Mesenchymal stem cell (in vitro differentiated cells and primary cell): ENCODE measurements around the gene COL25A1.

Experiments
- DNase-seq: peaks from one replicate; pipeline ENCODE4 v3.0.0-alpha.2; 2013
- H2AFZ ChIP-seq: one replicate; pipeline ENCODE4 v1.6.1; 2013; ENCODE audit warnings: low read depth, mild to moderate bottlenecking, control low read depth, inconsistent platforms, low read length, moderate library complexity
- H2AK5ac ChIP-seq: 2 replicates; pipeline ENCODE4 v1.6.1; 2013; ENCODE audit warnings: low read length, moderate library complexity, mild to moderate bottlenecking, inconsistent platforms; ENCODE audit not compliant: severe bottlenecking
- H2BK120ac ChIP-seq: one replicate; pipeline ENCODE4 v1.6.1; 2013; ENCODE audit warnings: low read depth, mild to moderate bottlenecking, inconsistent platforms, low read length, moderate library complexity
- H2BK12ac ChIP-seq, 2 experiments: one replicate each; pipeline ENCODE4 v1.6.1; 2013; ENCODE audit warnings: inconsistent platforms in 2 of 2, low read length in 2 of 2, mild to moderate bottlenecking in 2 of 2, moderate library complexity in 2 of 2, control low read depth in 1 of 2
- H2BK15ac ChIP-seq: one replicate; pipeline ENCODE4 v1.6.1; 2013; ENCODE audit warnings: mild to moderate bottlenecking, low read depth, inconsistent platforms; ENCODE audit not compliant: poor library complexity, severe bottlenecking
- H2BK5ac ChIP-seq: 2 replicates; pipeline ENCODE4 v1.6.1; 2013; ENCODE audit warnings: low read depth, mild to moderate bottlenecking, low read length, control low read depth, inconsistent platforms; ENCODE audit not compliant: poor library complexity, severe bottlenecking
- H3K14ac ChIP-seq, 2 experiments: one replicate each; pipeline ENCODE4 v1.6.1; 2013; ENCODE audit warnings: inconsistent platforms in 2 of 2, low read length in 2 of 2, control low read depth in 1 of 2, mild to moderate bottlenecking in 1 of 2, moderate library complexity in 1 of 2
- H3K18ac ChIP-seq, 2 experiments: one replicate each; pipeline ENCODE4 v1.6.1; 2013; ENCODE audit warnings: inconsistent platforms in 2 of 2, low read length in 2 of 2, control low read depth in 1 of 2, low read depth in 1 of 2, mild to moderate bottlenecking in 1 of 2
- H3K23ac ChIP-seq, 2 experiments: one replicate each; pipeline ENCODE4 v1.6.1; 2013; ENCODE audit warnings: inconsistent platforms in 2 of 2, low read length in 2 of 2, mild to moderate bottlenecking in 2 of 2, moderate library complexity in 2 of 2, control low read depth in 1 of 2
- H3K27ac ChIP-seq: 2 replicates; pipeline ENCODE4 v1.5.1; 2013; ENCODE audit warnings: mild to moderate bottlenecking, moderate library complexity, low read length, control low read depth, inconsistent platforms; ENCODE audit not compliant: poor library complexity, severe bottlenecking
- H3K27me3 ChIP-seq, 2 experiments: 2 replicates each; pipeline versions ENCODE4 v1.6.1 to v1.7.0; 2013; ENCODE audit warnings: low read length in 2 of 2, mild to moderate bottlenecking in 2 of 2, moderate library complexity in 2 of 2, control low read depth in 1 of 2, inconsistent platforms in 1 of 2; ENCODE audit not compliant: control insufficient read depth in 1 of 2, insufficient read depth in 1 of 2
- H3K36me3 ChIP-seq, 2 experiments: 2 replicates each; pipeline versions ENCODE4 v1.6.1 to v1.7.0; 2013; ENCODE audit warnings: low read length in 2 of 2, control low read depth in 1 of 2, inconsistent platforms in 1 of 2, low read depth in 1 of 2, mild to moderate bottlenecking in 1 of 2; ENCODE audit not compliant: insufficient read depth in 2 of 2, control insufficient read depth in 1 of 2
- H3K4ac ChIP-seq, 2 experiments: one replicate each; pipeline ENCODE4 v1.6.1; 2013; ENCODE audit warnings: inconsistent platforms in 2 of 2, low read length in 2 of 2, mild to moderate bottlenecking in 2 of 2, moderate library complexity in 2 of 2, control low read depth in 1 of 2, low read depth in 1 of 2
- H3K4me1 ChIP-seq: 2 replicates; pipeline ENCODE4 v1.6.1; 2013; ENCODE audit warnings: low read depth, low read length, control low read depth; ENCODE audit not compliant: control insufficient read depth, insufficient read depth
- H3K4me2 ChIP-seq: 2 replicates; pipeline ENCODE4 v1.6.1; 2013; ENCODE audit warnings: low read length, mild to moderate bottlenecking, inconsistent platforms; ENCODE audit not compliant: poor library complexity, severe bottlenecking
- H3K4me3 ChIP-seq, 2 experiments: 2 replicates each; pipeline versions ENCODE4 v1.5.1 to v1.7.0; 2013; ENCODE audit warnings: low read length in 2 of 2, mild to moderate bottlenecking in 2 of 2, control low read depth in 1 of 2, low read depth in 1 of 2; ENCODE audit not compliant: insufficient read depth in 1 of 2
- H3K79me1 ChIP-seq: replicated peaks from 2 replicates; pipeline ENCODE4 v1.6.1; 2013; ENCODE audit warnings: mild to moderate bottlenecking, control low read depth, low read length, inconsistent platforms; ENCODE audit not compliant: poor library complexity, severe bottlenecking
- H3K9ac ChIP-seq: 2 replicates; pipeline ENCODE4 v1.7.0; 2013; ENCODE audit warnings: mild to moderate bottlenecking, low read length, moderate library complexity
- H3K9me3 ChIP-seq: 2 replicates; pipeline ENCODE4 v1.7.0; 2013; ENCODE audit warnings: mild to moderate bottlenecking, low read length; ENCODE audit not compliant: control insufficient read depth
- H4K8ac ChIP-seq: one replicate; pipeline ENCODE4 v1.6.1; 2013; ENCODE audit warnings: inconsistent platforms, mild to moderate bottlenecking, low read length, moderate library complexity
- H4K91ac ChIP-seq: one replicate; pipeline ENCODE4 v1.6.1; 2013; ENCODE audit warnings: mild to moderate bottlenecking, low read length, inconsistent platforms
- WGBS: methylation state at CpG from one replicate; pipeline ENCODE4 v1.1.7; 2013; ENCODE audit warnings: mixed read lengths; 5-methylcytosine and 5-hydroxymethylcytosine counted together

COL25A1 gene

GRCh38 chr4:108916638-108917037 is 385.8 kb downstream of the COL25A1 start:
- Histone ChIP-seq H3K18ac (no peak overlapping the region), H3K4me2 (no peak overlapping the region), H3K23ac (no peak overlapping the region), H3K4me3 (no peak overlapping the region), H3K27ac (no peak overlapping the region), H3K14ac (no peak overlapping the region), H3K9me3 (no peaks in the 10 kb centered on the region), H3K79me1 (no peaks in the 10 kb centered on the region), H3K4ac (no peak overlapping the region), H3K36me3 (no peaks in the 10 kb centered on the region), H2BK12ac (no peak overlapping the region), H3K27me3 (no peaks in the 10 kb centered on the region), H2BK5ac (no peak overlapping the region), H3K9ac (no peak overlapping the region), H4K8ac (no peak overlapping the region), H2AFZ (no peak overlapping the region), H3K4me1 (no peaks in the 10 kb centered on the region), H2AK5ac (no peak overlapping the region), H4K91ac (no peak overlapping the region), H2BK120ac (no peak overlapping the region), H2BK15ac (no peak overlapping the region)
- WGBS = 99% methylated on average over 4 of the region's 4 CpGs
- no peak for DNase-seq

- H3K4ac ChIP-seq = no peak overlapping the region
These were observed 395.5 kb downstream of the COL25A1 start for GRCh38 chr4:108906866-108907367.

GRCh38 chr4:108906006-108906405 is 396.5 kb downstream of the COL25A1 start:
- Histone ChIP-seq H3K4me2 (no peak overlapping the region), H3K79me1 (no peaks in the 10 kb centered on the region), H3K36me3 (no peaks in the 10 kb centered on the region), H3K18ac (no peak overlapping the region), H2AK5ac (no peak overlapping the region), H2BK120ac (no peak overlapping the region), H3K23ac (peak overlapping the region in 1 of 2 experiments; percentile 23), H3K4me1 (peaks cover 2% of the 10 kb centered on the region), H3K27ac (no peak overlapping the region), H2BK5ac (no peak overlapping the region), H2BK12ac (no peak overlapping the region), H2BK15ac (no peak overlapping the region), H3K4ac (no peak overlapping the region), H3K14ac (no peak overlapping the region), H2AFZ (no peak overlapping the region), H3K9me3 (no peaks in the 10 kb centered on the region), H4K8ac (no peak overlapping the region), H4K91ac (no peak overlapping the region), H3K27me3 (no peaks in the 10 kb centered on the region), H3K9ac (no peak overlapping the region), H3K4me3 (no peak overlapping the region)
- DNase-seq = no peak
- 97% methylated on average over 6 of the region's 6 CpGs for WGBS

More at GRCh38 chr4:108906866-108907367, 395.5 kb downstream of the COL25A1 start:
- no peak overlapping the region for H3K9ac ChIP-seq
- H3K18ac ChIP-seq = no peak overlapping the region
- no peak overlapping the region for H3K27ac ChIP-seq
- no peak for DNase-seq
- peaks cover 2% of the 10 kb centered on the region for H3K4me1 ChIP-seq
- H3K23ac ChIP-seq = no peak overlapping the region
- H2BK5ac ChIP-seq = no peak overlapping the region
- H2AFZ ChIP-seq = no peak overlapping the region
- H2BK12ac ChIP-seq = no peak overlapping the region
- H3K27me3 ChIP-seq = no peaks in the 10 kb centered on the region
- no peak overlapping the region for H4K91ac ChIP-seq
- H2BK15ac ChIP-seq = no peak overlapping the region
- WGBS = 97% methylated on average over 8 of the region's 8 CpGs
- no peak overlapping the region for H3K14ac ChIP-seq
- no peaks in the 10 kb centered on the region for H3K79me1 ChIP-seq
- no peak overlapping the region for H2AK5ac ChIP-seq
- H2BK120ac ChIP-seq = no peak overlapping the region
- H3K4me3 ChIP-seq = no peak overlapping the region
- H3K9me3 ChIP-seq = no peaks in the 10 kb centered on the region
- no peaks in the 10 kb centered on the region for H3K36me3 ChIP-seq
- H3K4me2 ChIP-seq = no peak overlapping the region
- no peak overlapping the region for H4K8ac ChIP-seq

GRCh38 chr4:108903464-108904221 is 398.8 kb downstream of the COL25A1 start:
- Histone ChIP-seq H4K91ac (no peak overlapping the region), H3K27ac (no peak overlapping the region), H3K9ac (no peak overlapping the region), H2AK5ac (no peak overlapping the region), H3K23ac (no peak overlapping the region), H3K9me3 (no peaks in the 10 kb centered on the region), H3K14ac (no peak overlapping the region), H2BK12ac (no peak overlapping the region), H3K79me1 (no peaks in the 10 kb centered on the region), H2AFZ (no peak overlapping the region), H3K4me1 (peaks cover 1% of the 10 kb centered on the region), H4K8ac (no peak overlapping the region), H3K4ac (no peak overlapping the region), H3K36me3 (no peaks in the 10 kb centered on the region), H2BK5ac (no peak overlapping the region), H3K4me2 (no peak overlapping the region), H3K18ac (no peak overlapping the region), H3K4me3 (no peak overlapping the region), H3K27me3 (no peaks in the 10 kb centered on the region), H2BK120ac (no peak overlapping the region), H2BK15ac (no peak overlapping the region)
- DNase-seq = no peak
- WGBS = 92% methylated on average over 2 of the region's 4 CpGs
